ENCODE results near the gene BCL11A. TPM values are rescaled to one million over a fixed set of nuclear protein-coding genes. Genes with fewer than 3 reads are reported as not detected.

BCL11A gene
- polyA plus RNA-seq, 3 donors, result 8.7 to 15.6 (median 11.1) TPM

DNA sequence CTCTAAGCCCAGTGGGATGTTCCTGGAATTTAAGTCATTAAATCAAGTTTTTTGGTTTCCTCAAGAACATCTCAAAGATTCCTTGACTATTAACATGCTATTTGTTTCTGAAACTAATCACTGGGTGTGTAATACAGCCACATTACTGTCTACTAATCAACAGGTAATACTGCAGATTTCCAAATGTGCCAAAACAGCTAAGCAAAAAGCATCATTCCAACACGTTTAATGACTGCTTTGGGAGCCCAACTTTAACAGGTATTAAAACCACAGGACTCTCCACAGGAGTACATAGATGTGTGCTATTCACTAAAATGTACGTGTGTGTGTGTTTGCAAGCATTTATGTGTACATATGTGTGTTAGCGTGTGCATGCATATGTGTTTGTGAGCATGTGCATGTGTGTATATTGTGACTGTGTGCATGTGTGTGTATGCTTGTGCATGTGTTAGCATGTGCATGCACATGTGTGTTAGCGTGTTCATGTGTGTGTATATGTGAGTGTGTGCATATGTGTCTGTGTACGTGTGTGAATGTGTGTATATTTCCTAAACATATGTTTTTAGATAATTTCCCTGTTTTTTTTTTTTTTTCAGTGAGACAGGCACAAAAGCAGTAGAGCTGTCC is 80.7 kb downstream of the BCL11A start:
- H3K4me3 Mint-ChIP-seq, result no peak overlapping the region
- no peaks in the 10 kb centered on the region for H4K20me1 ChIP-seq (ENCODE audit: insufficient read depth, low read length)
- H3K9me3 ChIP-seq (replicated peaks in 1 of 2; ENCODE audit: control insufficient read depth in 1 of 2, insufficient read depth in 1 of 2, low read length in 2 of 2), result peaks cover 0 to 4% of the 10 kb centered on the region in 2 donors
- peaks cover 42% of the 10 kb centered on the region for H3K4me1 Mint-ChIP-seq
- peaks cover 0 to 5% (median 4%) of the 10 kb centered on the region in 7 donors for H3K9me3 Mint-ChIP-seq
- H3K27me3 ChIP-seq (ENCODE audit: control insufficient read depth in 2 of 2, insufficient read depth in 2 of 2, low read length in 2 of 2), result no peaks in the 10 kb centered on the region
- peaks cover 68% of the 10 kb centered on the region for H3K79me2 ChIP-seq (ENCODE audit: insufficient read depth, low read length)
- H3K36me3 ChIP-seq (replicated peaks in 1 of 2; ENCODE audit: control insufficient read depth in 1 of 2, insufficient read depth in 2 of 2, low read length in 2 of 2), result peaks cover 0 to 9% of the 10 kb centered on the region in 2 donors
- no peak overlapping the region for H2AFZ ChIP-seq (ENCODE audit: insufficient read depth, low read depth, low read length, poor library complexity, severe bottlenecking)
- DNase-seq, result no peak
- intact Hi-C loops (cut with micrococcal nuclease), result no loop called here
- H3K4me1 ChIP-seq (ENCODE audit: control insufficient read depth in 1 of 2, insufficient read depth in 2 of 2, low read length in 2 of 2), result peaks cover 18 to 25% of the 10 kb centered on the region in 2 donors
- no peak overlapping the region for H3K9ac ChIP-seq (ENCODE audit: insufficient read depth, low read length, poor library complexity, severe bottlenecking)
- peak overlapping the region in 1 of 2 donors; percentile 62 for H3K27ac ChIP-seq (ENCODE audit: low read depth in 1 of 2, low read length in 2 of 2)
- no peak overlapping the region for H3K4me2 ChIP-seq (replicated peaks; ENCODE audit: extremely low read depth, low read length, poor library complexity, severe bottlenecking)
- TF ChIP-seq, protein P1, sequence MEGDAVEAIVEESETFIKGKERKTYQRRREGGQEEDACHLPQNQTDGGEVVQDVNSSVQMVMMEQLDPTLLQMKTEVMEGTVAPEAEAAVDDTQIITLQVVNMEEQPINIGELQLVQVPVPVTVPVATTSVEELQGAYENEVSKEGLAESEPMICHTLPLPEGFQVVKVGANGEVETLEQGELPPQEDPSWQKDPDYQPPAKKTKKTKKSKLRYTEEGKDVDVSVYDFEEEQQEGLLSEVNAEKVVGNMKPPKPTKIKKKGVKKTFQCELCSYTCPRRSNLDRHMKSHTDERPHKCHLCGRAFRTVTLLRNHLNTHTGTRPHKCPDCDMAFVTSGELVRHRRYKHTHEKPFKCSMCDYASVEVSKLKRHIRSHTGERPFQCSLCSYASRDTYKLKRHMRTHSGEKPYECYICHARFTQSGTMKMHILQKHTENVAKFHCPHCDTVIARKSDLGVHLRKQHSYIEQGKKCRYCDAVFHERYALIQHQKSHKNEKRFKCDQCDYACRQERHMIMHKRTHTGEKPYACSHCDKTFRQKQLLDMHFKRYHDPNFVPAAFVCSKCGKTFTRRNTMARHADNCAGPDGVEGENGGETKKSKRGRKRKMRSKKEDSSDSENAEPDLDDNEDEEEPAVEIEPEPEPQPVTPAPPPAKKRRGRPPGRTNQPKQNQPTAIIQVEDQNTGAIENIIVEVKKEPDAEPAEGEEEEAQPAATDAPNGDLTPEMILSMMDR (IDR thresholded peaks at IDR 0.05), result no peak
- no peak overlapping the region for H3K4me3 ChIP-seq (replicated peaks in 1 of 3; ENCODE audit: low read depth in 2 of 3, low read length in 3 of 3)
- H3K27me3 Mint-ChIP-seq (ENCODE audit: low read depth in 3 of 3), result no peaks in the 10 kb centered on the region
- peak overlapping the region in 1 of 7 donors; percentile 46 for H3K27ac Mint-ChIP-seq
- 100% methylated on average over 2 of the region's 5 CpGs for WGBS (ENCODE audit: insufficient coverage)
- peaks cover 23 to 36% of the 10 kb centered on the region in 2 donors for H3K36me3 Mint-ChIP-seq

DNA sequence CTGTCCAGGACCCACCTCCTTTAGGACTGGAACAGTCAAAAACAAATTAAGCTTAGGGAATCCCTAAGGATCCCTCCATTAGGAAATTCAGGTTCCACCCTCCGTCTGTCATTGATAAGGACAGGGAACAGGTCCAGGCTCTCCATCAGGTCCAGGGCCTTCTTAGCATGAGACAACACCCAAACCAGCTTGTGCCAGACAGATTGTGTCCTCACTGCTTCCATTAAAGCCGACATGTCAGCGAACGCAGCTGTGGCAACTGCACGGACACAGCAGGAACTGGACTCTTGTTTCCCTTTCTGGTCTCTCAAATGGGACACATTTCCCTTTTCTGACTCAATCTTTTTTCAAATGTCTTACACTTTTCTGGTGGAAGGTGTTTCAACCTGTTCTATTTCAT is 81.4 kb downstream of the BCL11A start:
- H2AFZ ChIP-seq (ENCODE audit: insufficient read depth, low read depth, low read length, poor library complexity, severe bottlenecking), result peak overlapping the region; percentile 27
- H3K4me2 ChIP-seq (replicated peaks; ENCODE audit: extremely low read depth, low read length, poor library complexity, severe bottlenecking), result peak overlapping the region; percentile 32
- peaks cover 18 to 25% of the 10 kb centered on the region in 2 donors for H3K4me1 ChIP-seq (ENCODE audit: control insufficient read depth in 1 of 2, insufficient read depth in 2 of 2, low read length in 2 of 2)
- H3K9ac ChIP-seq (ENCODE audit: insufficient read depth, low read length, poor library complexity, severe bottlenecking), result peak overlapping the region; percentile 5
- peaks cover 0 to 10% of the 10 kb centered on the region in 2 donors for H3K36me3 ChIP-seq (replicated peaks in 1 of 2; ENCODE audit: control insufficient read depth in 1 of 2, insufficient read depth in 2 of 2, low read length in 2 of 2)
- H3K27me3 ChIP-seq (ENCODE audit: control insufficient read depth in 2 of 2, insufficient read depth in 2 of 2, low read length in 2 of 2), result no peaks in the 10 kb centered on the region
- peak overlapping the region; percentile 50 to 62 for H3K27ac ChIP-seq (ENCODE audit: low read depth in 1 of 2, low read length in 2 of 2)
- Mint-ChIP-seq H3K4me1 (peaks cover 38% of the 10 kb centered on the region), H3K27ac (peak overlapping the region; percentile 77 to 90 (median 83)), H3K27me3 (ENCODE audit: low read depth in 3 of 3) (no peaks in the 10 kb centered on the region), H3K9me3 (peaks cover 0 to 5% (median 4%) of the 10 kb centered on the region in 7 donors), H3K36me3 (peaks cover 23 to 31% of the 10 kb centered on the region in 2 donors), H3K4me3 (peak overlapping the region; percentile 31 to 74)
- DNase-seq, result peak; percentile 61 to 76 (median 69)
- TF ChIP-seq, protein P1 (IDR thresholded peaks at IDR 0.05), result no peak
- peak overlapping the region in 2 of 3 experiments; percentile 8 to 25 for H3K4me3 ChIP-seq (replicated peaks in 1 of 3; ENCODE audit: low read depth in 2 of 3, low read length in 3 of 3)
- H3K9me3 ChIP-seq (replicated peaks in 1 of 2; ENCODE audit: control insufficient read depth in 1 of 2, insufficient read depth in 1 of 2, low read length in 2 of 2), result peaks cover 0 to 4% of the 10 kb centered on the region in 2 donors
- H3K79me2 ChIP-seq (ENCODE audit: insufficient read depth, low read length), result peaks cover 61% of the 10 kb centered on the region
- intact Hi-C loops (cut with micrococcal nuclease), result no loop called here
- H4K20me1 ChIP-seq (ENCODE audit: insufficient read depth, low read length), result no peaks in the 10 kb centered on the region
- WGBS (ENCODE audit: insufficient coverage), result 15% methylated on average over 5 of the region's 5 CpGs
